Measurements from ENCODE around the gene ILF2.

- TF ChIP-seq POLR2AphosphoS5 (IDR thresholded peaks at IDR 0.05; ENCODE audit: borderline replicate concordance, low read depth, low read length), result no peak
- no peak for TF ChIP-seq EZH2 (IDR thresholded peaks at IDR 0.05)
- no peak for TF ChIP-seq FOXP2 (optimal IDR thresholded peaks at IDR 0.05; ENCODE audit: control extremely low read depth, extremely low read length, insufficient read depth)
These were observed 57.4 kb downstream of the ILF2 start for GRCh38 chr1:153613406-153613805.

All from SK-N-MC (cell line).